ENCODE data around the gene ADAMTS16.

DNA sequence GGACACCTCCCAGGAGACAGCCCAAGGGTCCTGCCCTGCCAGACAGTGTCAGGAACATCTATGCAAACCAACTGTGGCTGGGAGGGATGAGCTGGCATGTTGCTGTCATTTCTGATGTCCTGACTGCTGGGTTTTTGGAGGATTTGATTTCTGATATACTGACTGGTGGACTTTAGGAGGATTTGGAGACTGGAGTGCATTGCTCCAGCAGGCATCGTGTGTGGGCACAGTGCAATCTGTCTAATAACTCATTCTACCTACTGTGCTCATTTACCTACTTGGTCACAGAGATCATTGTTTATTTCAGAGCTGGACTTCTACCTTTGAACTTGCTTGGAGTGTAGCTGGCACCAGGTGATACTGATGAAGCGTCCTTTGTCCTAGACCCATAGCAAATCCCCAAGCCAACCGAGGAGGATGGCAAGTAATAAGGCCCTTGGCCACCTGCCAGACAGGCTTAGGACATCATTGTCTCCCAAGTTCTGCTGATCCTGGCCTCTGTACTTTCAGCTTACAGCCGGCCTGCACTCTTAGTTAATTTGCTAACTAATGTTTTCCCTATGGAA is 158.0 kb downstream of the ADAMTS16 start:
- TF ChIP-seq, protein P1, sequence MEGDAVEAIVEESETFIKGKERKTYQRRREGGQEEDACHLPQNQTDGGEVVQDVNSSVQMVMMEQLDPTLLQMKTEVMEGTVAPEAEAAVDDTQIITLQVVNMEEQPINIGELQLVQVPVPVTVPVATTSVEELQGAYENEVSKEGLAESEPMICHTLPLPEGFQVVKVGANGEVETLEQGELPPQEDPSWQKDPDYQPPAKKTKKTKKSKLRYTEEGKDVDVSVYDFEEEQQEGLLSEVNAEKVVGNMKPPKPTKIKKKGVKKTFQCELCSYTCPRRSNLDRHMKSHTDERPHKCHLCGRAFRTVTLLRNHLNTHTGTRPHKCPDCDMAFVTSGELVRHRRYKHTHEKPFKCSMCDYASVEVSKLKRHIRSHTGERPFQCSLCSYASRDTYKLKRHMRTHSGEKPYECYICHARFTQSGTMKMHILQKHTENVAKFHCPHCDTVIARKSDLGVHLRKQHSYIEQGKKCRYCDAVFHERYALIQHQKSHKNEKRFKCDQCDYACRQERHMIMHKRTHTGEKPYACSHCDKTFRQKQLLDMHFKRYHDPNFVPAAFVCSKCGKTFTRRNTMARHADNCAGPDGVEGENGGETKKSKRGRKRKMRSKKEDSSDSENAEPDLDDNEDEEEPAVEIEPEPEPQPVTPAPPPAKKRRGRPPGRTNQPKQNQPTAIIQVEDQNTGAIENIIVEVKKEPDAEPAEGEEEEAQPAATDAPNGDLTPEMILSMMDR (IDR thresholded peaks at IDR 0.05), result no peak
- TF ChIP-seq EZH2 (IDR thresholded peaks at IDR 0.05), result no peak

Data from neural progenitor cell (in vitro differentiated cells).